Measurements from ENCODE around the gene DGLUCY. TPM values are rescaled to one million over a fixed set of nuclear protein-coding genes. Genes with fewer than 3 reads are reported as not detected.
"Not testable (repeated sequence)": the region's sequence is repeated elsewhere in the genome, so short reads cannot be mapped to it uniquely, and the experiment has no call there.

The DGLUCY gene
- total RNA-seq, 4 donors from 2014 or later: 58.0 to 125 (median 103) TPM

DNA sequence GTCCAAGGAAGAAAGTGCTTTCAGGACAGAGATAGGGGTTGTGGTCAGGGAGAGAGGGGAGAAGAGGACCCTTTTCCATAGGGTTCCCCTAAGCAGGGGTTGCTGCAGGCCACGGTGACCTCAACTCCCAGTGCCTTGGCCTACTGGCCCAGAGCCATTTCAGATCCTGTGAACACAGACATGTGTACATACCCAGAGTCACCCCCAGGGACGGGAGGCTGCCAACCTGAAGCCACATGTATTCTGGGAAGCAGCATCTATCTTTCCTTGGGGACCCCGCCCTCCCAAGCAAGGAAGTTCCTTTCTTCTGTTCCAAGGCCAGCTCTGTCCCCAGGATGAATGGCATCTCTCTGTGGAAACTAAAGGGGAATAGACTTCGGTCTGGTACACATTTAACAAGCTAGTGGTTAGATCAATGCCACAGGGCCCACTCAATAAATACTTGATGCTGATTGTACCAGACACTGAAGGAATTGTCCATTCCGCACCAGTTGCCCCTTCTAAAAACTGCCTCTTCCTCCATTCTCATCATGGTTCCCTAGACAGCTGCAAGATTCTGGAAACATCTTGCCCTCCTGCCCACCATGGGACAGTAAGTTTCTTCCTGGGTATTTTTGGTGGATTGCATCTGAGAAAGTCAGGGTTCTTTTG lies 25.2 kb upstream of the DGLUCY start:
- TF ChIP-seq POLR2A (IDR thresholded peaks at IDR 0.05): no peak
- TF ChIP-seq, protein P1, sequence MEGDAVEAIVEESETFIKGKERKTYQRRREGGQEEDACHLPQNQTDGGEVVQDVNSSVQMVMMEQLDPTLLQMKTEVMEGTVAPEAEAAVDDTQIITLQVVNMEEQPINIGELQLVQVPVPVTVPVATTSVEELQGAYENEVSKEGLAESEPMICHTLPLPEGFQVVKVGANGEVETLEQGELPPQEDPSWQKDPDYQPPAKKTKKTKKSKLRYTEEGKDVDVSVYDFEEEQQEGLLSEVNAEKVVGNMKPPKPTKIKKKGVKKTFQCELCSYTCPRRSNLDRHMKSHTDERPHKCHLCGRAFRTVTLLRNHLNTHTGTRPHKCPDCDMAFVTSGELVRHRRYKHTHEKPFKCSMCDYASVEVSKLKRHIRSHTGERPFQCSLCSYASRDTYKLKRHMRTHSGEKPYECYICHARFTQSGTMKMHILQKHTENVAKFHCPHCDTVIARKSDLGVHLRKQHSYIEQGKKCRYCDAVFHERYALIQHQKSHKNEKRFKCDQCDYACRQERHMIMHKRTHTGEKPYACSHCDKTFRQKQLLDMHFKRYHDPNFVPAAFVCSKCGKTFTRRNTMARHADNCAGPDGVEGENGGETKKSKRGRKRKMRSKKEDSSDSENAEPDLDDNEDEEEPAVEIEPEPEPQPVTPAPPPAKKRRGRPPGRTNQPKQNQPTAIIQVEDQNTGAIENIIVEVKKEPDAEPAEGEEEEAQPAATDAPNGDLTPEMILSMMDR (IDR thresholded peaks at IDR 0.05): no peak
- intact Hi-C loops (cut with DNase I): no loop called here
- Histone ChIP-seq H3K27ac (no peak overlapping the region), H3K4me1 (no peaks in the 10 kb centered on the region), H3K36me3 (no peaks in the 10 kb centered on the region), H3K4me3 (replicated peaks in 1 of 3) (no peak overlapping the region), H3K27me3 (no peaks in the 10 kb centered on the region), H3K9me3 (no peaks in the 10 kb centered on the region)
- 89 to 93% methylated on average over 5 of the region's 5 CpGs for WGBS, 2 donors
- no peak for DNase-seq

DNA sequence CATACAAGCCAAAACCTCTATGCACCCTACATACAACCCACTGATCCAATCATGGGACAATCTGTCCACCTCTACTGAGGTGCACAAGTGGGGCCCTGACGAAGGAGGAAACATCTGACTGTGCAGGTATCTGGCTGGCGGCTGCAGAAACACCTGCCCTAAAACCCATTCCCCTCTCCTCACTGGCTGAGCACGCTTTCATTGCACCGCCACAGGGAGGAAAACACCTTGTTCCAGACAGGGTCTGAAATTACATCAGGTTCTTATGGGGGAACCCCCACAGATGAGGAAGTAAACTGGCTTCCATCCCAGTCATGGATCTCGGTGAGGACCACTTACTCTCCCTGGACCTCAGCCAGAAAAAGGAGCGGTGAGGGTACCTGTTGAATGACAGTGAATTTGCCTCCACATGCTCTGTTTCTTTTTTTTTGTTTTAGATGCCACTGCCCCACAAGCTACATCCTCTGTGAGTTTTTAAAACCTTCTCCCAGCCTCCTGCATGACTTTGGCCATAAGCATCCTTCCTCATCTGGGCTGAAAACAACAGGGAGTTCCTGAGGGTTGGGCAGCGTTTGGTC lies 23.8 kb upstream of the DGLUCY start:
- no peak overlapping the region for H3K4me3 ChIP-seq (replicated peaks in 1 of 3)
- no peaks in the 10 kb centered on the region for H3K4me1 ChIP-seq
- H3K27me3 ChIP-seq: no peaks in the 10 kb centered on the region
- H3K36me3 ChIP-seq: no peaks in the 10 kb centered on the region
- WGBS, 2 donors: 78 to 82% methylated on average over 7 of the region's 7 CpGs
- intact Hi-C loops (cut with DNase I): no loop called here
- no peak for DNase-seq
- no peaks in the 10 kb centered on the region for H3K9me3 ChIP-seq
- H3K27ac ChIP-seq: no peak overlapping the region
- TF ChIP-seq, protein P1 (IDR thresholded peaks at IDR 0.05): no peak
- TF ChIP-seq POLR2A (IDR thresholded peaks at IDR 0.05): no peak

DNA sequence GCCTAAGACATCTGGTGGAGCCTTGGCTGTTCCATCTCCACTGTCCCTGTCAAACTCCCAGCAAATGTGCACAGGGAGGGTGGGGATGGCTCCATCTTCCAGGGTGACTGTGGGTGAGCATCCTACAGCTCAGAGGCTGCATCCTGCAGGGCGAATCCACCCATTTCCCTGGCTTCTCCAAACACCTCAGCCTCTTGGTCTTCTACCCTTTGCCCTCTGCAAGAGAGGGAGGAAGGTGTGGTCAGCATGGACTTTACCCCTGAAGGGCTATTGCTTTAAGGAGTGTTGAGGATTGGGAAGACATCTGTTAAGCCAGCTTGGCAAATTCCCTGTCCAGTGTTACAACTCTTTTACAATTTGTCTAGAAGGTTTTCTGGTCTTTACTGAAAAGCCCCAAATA lies 23.1 kb upstream of the DGLUCY start:
- DNase-seq: no peak
- Histone ChIP-seq H3K9me3 (no peaks in the 10 kb centered on the region), H3K4me3 (replicated peaks in 1 of 3) (no peak overlapping the region), H3K27me3 (no peaks in the 10 kb centered on the region), H3K27ac (no peak overlapping the region), H3K36me3 (no peaks in the 10 kb centered on the region), H3K4me1 (no peaks in the 10 kb centered on the region)
- 100% methylated on average over 1 of the region's 1 CpG for WGBS, 2 donors
- intact Hi-C loops (cut with DNase I): no loop called here
- no peak for TF ChIP-seq POLR2A (IDR thresholded peaks at IDR 0.05)
- TF ChIP-seq, protein P1 (IDR thresholded peaks at IDR 0.05): no peak

DNA sequence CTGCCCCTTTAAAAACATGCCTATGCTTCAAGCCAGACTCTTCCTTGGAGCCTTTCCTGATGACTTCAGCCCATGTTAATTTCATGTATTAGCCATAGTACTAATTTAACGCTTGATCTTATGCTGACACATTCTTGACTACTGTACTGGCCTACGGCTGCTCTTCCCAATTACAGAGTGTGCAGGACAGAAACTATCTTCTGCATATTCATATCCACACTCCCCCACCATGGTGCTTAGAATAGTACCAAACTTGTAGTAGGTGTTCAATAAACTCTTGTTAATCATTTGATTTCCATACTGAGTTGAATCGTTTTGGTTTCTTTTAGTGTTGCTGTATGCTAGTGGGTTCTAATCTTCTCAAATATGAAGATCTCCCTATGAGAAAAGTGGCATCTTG lies 21.8 kb upstream of the DGLUCY start:
- no peaks in the 10 kb centered on the region for H3K36me3 ChIP-seq
- 94 to 99% methylated on average over 3 of the region's 3 CpGs for WGBS, 2 donors
- TF ChIP-seq POLR2A (IDR thresholded peaks at IDR 0.05): no peak
- TF ChIP-seq, protein P1 (IDR thresholded peaks at IDR 0.05): no peak
- intact Hi-C loops (cut with DNase I): no loop called here
- H3K9me3 ChIP-seq: no peaks in the 10 kb centered on the region
- H3K27me3 ChIP-seq: no peaks in the 10 kb centered on the region
- no peaks in the 10 kb centered on the region for H3K4me1 ChIP-seq
- no peak overlapping the region for H3K4me3 ChIP-seq (replicated peaks in 1 of 3)
- no peak overlapping the region for H3K27ac ChIP-seq
- no peak for DNase-seq

DNA sequence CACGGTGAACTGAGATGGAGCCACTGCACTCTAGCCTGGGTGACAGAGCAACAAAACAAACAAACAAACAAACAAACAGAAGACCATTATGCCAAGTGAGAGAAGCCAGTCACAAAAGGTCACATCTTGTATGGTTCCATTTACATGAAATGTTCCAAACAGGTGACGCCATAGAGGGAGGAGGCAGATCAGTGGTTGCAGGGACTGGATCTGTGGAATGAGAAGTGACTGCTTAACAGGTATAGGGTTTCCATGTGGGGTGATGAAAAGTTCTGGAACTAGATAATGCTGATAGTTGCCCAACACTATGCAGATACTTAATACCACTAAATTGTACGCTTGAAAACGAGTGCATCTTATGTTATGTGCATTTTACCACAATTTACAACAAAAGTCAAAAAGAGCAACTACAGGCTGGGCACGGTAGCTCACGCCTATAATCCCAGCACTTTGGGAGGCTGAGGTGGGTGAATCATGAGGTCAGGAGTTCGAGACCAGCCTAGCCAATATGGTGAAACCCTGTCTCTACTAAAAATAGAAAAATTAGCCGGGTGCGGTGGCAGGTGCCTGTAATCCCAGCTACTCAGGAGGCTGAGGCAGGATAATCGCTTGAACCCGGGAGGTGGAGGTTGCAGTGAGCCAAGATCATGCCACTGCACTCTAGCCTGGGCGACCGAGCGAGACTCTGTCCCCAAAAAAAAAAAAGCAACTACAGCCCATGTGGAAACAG lies 20.0 kb upstream of the DGLUCY start:
- WGBS, 2 donors: 90 to 93% methylated on average over 14 of the region's 14 CpGs

More for the DNA sequence above, 20.0 kb upstream of the DGLUCY start:
- H3K4me3 ChIP-seq (replicated peaks in 1 of 3); H3K27me3 ChIP-seq; intact Hi-C loops (cut with DNase I); DNase-seq; H3K36me3 ChIP-seq; H3K9me3 ChIP-seq; H3K27ac ChIP-seq; H3K4me1 ChIP-seq: not testable (repeated sequence)
